Gastrocnemius medialis (tissue), 4 donors: ENCODE results near the gene KCNH4.

ENCODE experiments used
- POLR2A ChIP-seq, 2 donors: fragments of 450-650 bp; IDR thresholded peaks; one replicate each; pipeline ENCODE4 v1.6.1; 2017; ENCODE audit warnings: antibody characterized with exemption in 2 of 2, mild to moderate bottlenecking in 2 of 2, moderate library complexity in 2 of 2
- TF ChIP-seq, protein P1 (sequence below), 5 experiments: fragments of 450-650 bp in 3 of 5; fragments of 200-600 bp in 2 of 5; sonication (generic) in 2 of 5; IDR thresholded peaks in 4 of 5; conservative IDR thresholded peaks in 1 of 5; 1 replicate in 4 of 5; 2 replicates in 1 of 5; pipeline ENCODE4 v1.5.1; 2016 to 2019; ENCODE audit warnings: antibody characterized with exemption in 5 of 5, mild to moderate bottlenecking in 3 of 5, moderate library complexity in 3 of 5

GRCh38 chr17:42201458-42201772, 20.5 kb upstream of the KCNH4 start:
- TF ChIP-seq, protein P1, sequence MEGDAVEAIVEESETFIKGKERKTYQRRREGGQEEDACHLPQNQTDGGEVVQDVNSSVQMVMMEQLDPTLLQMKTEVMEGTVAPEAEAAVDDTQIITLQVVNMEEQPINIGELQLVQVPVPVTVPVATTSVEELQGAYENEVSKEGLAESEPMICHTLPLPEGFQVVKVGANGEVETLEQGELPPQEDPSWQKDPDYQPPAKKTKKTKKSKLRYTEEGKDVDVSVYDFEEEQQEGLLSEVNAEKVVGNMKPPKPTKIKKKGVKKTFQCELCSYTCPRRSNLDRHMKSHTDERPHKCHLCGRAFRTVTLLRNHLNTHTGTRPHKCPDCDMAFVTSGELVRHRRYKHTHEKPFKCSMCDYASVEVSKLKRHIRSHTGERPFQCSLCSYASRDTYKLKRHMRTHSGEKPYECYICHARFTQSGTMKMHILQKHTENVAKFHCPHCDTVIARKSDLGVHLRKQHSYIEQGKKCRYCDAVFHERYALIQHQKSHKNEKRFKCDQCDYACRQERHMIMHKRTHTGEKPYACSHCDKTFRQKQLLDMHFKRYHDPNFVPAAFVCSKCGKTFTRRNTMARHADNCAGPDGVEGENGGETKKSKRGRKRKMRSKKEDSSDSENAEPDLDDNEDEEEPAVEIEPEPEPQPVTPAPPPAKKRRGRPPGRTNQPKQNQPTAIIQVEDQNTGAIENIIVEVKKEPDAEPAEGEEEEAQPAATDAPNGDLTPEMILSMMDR (IDR thresholded peaks at IDR 0.05 in 4 of 5, conservative IDR thresholded peaks at IDR 0.05 in 1 of 5): no peak
- TF ChIP-seq POLR2A (IDR thresholded peaks at IDR 0.05): no peak
